ENCODE results near the gene ZNF576.
A peak's percentile ranks its signal among the peaks of the same experiment; 100 is the strongest.
"Not testable (repeated sequence)": the region's sequence is repeated elsewhere in the genome, so short reads cannot be mapped to it uniquely, and the experiment has no call there.

ZNF576 gene

DNA sequence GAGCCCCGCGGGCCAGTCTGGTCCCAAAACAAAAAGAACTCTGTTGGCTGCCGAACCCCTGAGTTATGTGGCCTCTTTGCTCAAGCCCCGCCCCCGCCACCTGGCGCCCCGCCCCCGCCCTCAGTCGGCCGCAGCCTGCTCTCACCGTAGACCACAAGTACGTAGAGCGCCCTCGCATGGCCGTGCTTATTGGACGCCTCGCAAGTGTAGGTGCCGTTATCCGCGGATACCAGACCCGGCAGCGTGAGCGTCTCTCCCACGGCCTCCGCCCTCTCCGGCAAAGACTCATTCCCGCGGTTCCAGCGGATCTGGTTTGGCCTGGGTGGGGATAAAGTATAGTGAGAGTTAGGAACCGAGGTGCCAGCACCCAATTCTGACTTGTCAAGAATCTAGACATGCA, 28.5 kb downstream of the ZNF576 start:
- peak; percentile 65 to 81 (median 72) for DNase-seq (ENCODE audit: low read depth in 4 of 4, low spot score in 1 of 4)

DNA sequence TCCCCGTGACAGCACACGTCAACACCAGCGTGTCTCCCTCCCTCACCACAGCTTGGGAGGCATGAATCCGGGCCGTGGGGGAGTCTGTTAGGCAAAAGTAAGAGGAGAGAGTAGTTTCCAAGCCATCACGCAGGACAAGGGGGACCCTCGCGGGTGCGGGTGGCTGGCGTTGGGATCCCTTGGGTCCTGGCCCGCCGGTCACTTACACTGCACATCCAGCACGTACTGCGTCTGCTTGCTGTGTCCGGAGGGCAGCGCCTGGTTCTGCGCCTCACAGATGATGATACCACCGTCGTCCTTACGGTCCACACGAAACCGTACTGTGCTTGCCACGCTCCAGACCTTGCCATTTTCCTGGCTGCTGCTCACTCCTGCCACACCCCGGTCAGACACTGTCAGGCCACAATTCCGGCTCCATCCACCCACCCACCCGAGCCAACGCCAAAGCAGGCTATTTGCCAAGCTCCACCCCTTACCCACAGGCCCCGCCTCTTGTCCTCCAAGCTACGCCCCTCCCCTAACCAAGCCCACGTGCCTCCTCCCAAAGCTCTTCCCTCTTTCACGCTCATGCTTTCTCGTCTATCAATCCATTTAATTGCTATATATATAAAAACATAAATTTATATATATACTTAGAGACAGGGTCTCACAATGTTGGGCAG, 29.7 kb downstream of the ZNF576 start:
- DNase-seq (ENCODE audit: low read depth in 4 of 4, low spot score in 1 of 4): no peak

DNA sequence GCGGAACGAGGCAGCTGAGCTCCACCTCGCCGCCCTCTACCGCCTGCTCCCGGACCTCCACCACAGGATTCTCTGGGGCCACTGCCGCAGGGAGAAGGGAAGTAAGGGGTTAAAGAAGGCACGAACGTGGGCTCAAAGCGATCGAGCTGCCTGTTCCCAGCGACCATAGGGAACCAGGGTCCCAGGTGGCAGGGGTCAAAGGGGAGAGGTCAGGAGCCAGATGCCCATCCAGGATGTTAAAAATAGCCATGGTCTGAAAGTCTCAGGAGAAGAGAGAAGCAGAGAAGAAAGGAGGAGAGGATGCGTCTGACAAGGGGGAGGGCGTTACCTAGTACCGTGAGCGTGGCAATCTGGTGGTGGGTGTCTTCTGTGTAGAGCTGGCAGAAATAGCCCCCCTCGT, 30.4 kb downstream of the ZNF576 start:
- no peak for DNase-seq (ENCODE audit: low read depth in 4 of 4, low spot score in 1 of 4)

DNA sequence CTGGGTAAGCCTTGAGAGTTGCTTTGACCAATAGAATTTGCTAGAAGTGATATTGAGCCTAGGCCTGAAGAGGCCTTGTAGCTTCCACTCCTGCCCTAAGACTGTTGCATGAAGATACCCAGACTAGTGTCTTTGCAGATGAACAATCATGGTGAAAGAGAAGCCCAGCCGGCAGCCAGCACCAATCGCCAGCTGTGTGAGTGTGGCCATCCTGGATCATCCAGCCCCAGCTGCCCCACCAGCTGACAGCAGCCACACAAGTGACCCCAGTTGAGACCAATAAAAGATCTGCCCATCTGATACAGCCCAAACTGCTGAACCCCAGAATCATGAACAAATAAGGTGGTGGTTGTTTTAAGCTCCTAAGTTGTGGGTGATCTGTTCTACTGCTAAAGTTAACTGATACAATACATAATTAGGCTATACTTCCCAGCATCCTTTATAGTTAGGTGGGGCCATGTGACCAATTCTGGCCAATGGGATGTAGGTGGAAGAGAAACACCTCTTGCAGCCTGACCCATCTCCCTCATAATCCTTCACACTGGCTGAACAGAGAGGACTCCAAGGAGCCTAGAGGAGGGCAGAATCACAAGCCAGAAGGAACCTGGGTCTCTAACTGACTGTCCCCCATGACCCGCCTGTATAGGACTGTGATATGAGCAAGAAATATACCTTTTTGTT, 32.4 kb downstream of the ZNF576 start:
- no peak for DNase-seq (ENCODE audit: low read depth in 4 of 4, low spot score in 1 of 4)

DNA sequence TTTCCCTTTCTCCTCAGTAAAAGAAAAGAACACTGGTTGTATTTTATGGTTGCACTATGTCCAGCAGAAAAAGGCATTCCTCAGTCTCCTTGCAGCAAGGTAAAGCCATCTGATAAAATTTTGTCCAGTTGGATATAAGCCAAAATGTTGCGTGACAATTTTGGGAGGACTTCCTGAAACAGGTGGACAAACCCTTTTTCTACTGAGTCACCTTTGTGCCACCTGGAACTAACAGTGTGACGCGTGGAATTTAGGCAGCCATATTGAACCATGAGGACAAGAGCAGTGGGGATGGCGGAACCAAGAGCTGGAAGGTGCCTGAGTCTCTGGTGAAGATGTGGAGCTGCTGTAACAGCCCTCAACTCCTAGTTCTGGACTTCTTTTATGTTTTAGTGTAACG, 35.1 kb downstream of the ZNF576 start:
- no peak for DNase-seq (ENCODE audit: low read depth in 4 of 4, low spot score in 1 of 4)

DNA sequence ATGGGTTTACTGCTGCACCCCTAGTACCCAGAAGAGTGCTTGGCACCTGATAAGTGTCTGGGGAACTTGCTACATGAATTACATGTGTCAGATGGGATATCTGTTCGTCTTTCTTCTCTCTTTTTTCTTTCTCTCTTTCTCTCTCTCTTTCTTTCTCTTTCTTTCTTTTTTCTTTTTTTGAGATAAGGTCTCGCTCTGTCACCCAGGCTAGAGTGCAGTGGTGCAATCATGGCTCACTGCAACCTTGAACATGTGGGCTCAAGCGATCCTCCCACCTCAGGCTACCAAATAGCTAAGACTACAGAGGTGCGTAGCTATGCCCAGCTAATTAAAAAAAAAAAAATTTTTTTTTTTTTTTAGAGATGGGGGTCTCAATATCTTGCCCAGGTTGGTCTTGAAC, 37.1 kb downstream of the ZNF576 start:
- no peak for DNase-seq (ENCODE audit: low read depth in 4 of 4, low spot score in 1 of 4)

DNA sequence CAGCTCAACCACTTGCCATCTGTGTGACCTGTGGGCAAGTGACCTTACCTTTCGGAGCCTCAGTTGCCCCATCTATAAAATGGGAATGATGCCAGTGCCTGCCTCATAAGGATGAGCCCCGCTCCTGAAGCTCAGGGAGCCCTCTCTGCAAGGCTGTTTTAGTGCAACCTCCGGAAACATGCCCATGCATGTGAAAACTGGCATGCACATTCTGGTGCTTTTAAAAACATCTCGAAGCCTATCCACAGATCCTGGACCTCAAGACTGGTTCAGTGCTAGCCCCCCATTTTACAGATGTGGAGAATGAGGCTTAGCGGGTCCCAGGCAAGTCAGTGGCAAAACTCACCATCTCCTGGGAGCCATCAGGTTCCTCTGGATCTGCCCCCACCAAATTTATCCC, 37.7 kb downstream of the ZNF576 start:
- DNase-seq (ENCODE audit: low read depth in 4 of 4, low spot score in 1 of 4): no peak

DNA sequence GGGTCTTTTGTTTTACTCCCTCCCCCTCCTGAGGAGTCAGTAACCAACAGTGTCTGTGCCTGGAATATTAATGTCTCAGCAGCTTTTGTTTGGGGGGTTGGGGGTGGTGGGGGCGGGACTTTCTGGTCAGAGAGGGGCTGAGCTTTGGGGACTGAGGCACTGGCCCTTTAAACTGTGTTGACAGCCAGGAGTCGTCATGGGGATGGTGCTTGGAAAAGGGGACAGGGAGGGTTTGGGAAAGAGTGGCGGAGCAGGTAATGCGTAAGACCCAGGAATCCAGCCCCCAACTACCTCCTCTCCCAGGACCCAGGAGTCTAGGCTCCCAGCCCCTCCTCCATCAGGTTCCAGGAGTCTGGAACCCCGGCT, 38.1 kb downstream of the ZNF576 start:
- no peak for DNase-seq (ENCODE audit: low read depth in 4 of 4, low spot score in 1 of 4)

DNA sequence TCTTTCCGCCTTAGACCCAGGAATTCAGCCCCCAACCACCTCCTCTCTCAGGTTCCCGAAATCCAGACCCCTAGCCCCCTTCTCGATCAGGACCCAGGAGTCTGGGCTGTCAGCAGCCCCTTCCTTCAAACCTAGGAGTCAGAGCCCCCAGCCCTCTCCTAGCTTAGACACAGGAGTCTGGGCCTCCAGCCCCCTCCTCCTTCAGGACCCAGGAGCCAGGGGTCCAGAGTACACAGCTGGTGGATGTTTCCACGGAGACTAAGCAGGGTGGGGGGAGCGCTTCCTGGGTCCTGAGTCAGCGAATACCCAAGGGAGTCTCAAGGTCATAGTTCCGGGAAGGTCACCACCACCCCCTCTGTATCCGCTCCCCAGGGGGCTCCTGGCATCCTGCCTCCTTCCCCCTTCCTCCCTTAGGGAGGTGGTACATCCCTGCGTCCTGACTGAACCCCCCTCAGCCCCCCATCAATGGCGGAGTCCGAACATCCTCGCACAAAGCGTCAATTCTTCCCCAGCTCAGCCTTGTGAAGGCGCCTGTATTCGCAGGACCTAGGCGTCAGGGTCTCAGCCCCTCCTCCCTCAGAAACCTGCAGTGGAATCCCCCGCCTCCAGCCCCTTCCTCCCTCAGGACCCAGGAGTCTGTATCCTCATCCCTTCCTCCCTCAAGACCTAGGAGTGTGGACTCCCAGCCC, 38.6 kb downstream of the ZNF576 start:
- no peak for DNase-seq (ENCODE audit: low read depth in 4 of 4, low spot score in 1 of 4)

DNA sequence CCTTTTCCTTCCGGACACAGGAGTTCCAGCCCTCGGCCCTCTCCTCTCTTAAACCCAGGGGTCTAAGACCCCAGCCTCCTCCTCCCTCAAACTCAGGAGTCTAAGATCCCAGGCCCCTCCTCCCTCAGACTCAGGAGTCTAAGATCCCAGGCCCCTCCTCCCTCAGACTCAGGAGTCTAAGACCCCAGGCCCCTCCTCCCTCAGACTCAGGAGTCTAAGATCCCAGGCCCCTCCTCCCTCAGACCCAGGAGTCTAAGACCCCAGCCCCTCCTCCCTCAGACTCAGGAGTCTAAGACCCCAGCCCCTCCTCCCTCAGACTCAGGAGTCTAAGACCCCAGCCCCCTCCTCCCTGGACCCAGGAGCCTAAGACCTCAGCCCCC, 39.2 kb downstream of the ZNF576 start:
- DNase-seq (ENCODE audit: low read depth in 4 of 4, low spot score in 1 of 4): not testable (repeated sequence)

DNA sequence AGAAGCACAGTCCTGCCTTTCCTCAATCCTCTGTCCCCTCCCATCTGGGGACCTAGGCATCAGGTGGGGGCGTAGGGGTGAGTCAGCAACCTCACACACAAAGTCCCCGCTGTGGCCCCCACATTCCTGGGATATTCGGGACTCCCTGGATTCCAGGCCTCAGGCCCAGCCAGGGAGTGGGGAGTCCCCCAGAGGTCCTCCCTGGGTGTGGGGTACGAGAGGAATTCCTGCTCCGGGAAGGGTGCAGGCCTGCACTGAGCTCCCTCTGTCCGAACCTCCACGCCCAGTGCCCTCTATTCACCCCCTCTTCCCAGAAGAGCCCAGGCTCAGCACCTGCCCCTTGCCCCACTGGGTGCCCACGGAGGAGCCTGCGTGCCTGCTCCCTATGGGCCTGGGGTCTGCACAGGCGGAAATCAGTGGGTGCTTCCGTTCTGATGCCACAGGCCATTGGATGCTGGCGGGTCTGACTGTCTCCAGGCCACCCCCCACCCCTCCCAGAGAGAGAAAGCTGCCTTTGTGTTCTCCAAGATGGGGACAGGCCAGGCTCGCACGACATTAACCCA, 39.8 kb downstream of the ZNF576 start:
- DNase-seq (ENCODE audit: low read depth in 4 of 4, low spot score in 1 of 4): no peak

DNA sequence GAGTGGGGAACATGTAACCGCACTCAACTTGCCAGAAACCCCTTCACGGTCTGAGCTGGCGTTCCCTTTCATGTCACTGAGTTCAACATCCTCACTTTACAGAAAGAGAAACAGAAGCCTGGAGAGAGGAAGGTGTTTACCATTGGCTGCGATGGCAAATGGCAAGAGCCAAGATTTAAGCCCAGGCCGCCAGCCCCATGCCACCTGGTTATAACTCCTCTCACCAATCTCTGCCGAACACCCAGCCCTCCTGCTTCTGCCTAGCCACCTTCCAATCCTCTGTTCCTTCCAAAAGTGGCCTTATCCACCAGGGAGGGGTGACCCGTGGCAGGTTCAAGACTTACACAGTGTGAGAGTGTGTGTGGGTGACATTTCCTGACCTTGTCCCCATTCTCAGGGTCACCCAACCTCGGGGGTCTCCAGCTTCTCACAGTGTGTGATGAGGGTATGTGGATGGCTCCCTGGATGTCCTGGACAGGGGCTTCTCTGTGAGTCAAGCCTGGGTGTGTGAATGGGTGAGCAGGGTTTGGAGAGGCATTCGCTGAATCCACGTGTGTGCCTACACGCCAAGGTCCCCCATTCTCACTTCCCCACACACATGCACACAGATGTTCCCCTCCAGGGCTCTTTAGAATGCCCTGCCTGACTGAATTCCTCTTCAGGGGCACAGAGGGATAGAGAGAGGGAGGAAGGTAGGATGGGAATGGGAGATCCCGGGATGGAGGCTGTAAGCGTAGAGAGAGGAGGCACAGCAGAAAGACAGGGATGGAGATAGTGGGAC, 42.0 kb downstream of the ZNF576 start:
- no peak for DNase-seq (ENCODE audit: low read depth in 4 of 4, low spot score in 1 of 4)

DNA sequence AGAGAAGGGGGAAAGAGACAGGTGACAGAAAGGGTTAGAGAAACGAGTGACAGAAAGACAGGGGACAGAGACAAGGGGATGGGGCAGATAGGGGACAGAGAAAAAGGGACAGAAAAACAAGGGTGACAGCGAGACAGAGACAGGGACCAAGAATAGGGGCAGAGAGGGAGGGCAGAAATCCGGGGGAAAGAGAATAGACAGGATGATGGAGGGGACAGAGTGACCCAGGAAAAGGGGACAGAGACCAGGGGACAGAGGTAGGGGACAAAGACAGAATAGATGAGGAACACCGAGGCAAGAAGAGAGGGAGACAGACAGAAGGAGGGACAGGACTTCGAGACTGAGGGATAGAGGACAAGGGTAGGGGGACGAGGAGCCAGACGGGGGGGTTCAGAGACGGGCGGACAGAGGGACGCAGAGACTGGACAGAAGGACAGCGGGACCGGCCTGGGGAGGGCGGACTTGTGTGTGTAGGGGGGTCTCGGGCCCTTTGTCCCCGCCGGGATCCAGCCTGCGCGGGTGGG, 42.7 kb downstream of the ZNF576 start:
- no peak for DNase-seq (ENCODE audit: low read depth in 4 of 4, low spot score in 1 of 4)

DNA sequence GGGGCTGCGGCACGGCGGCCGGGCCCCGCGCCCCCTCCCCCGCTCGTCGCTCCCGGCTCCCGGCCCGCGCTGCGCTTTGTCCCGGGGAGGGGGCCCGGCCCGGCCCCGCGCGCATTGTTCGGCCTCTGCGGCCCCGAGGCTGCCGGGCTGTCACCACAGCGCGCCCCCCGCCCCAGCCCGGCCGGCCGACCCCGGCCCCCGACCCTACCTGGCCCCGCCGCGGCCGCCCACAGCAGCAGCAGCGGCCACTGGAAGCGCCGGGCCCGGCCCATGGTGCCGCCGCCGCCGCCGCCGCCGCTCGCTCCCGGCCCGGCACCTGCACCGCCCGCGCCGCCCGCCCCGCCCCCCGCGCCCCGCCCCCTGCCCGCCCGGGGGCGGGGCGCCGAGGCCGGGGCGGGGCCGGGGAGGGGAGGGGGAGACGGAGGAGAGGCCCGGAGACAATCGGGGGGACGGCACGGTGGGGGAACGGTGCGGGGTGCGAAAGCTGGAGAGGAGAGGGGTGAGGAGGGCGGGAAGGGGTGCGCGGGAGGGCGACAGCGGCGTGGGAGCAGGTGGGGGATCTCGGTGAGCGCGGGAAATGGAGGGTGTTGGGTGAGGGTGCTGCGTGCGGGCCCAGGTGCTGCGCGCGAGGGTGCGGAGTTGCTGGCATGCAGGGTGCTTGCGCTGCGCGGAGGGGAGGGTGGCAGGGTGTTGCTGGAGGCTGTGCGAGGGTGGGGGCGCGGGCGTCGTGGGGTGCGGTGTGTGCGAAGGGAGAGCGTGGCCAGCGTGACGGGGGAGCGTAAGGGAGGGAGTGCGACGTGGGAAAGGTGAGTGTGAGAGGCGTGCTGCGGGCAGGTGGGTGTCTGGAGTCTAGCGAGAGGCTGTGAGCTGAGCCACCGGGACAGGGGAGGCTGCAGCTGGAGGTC, 43.4 kb downstream of the ZNF576 start, which contains the start of gene CADM4:
Gene CADM4 (minus strand): TSS at position 332 of the 905 bp plus-strand sequence. CDS start 60 bp downstream, at position 272.
- peak in 3 of 4 experiments; percentile 7 to 44 (median 19) for DNase-seq (ENCODE audit: low read depth in 4 of 4, low spot score in 1 of 4)

DNA sequence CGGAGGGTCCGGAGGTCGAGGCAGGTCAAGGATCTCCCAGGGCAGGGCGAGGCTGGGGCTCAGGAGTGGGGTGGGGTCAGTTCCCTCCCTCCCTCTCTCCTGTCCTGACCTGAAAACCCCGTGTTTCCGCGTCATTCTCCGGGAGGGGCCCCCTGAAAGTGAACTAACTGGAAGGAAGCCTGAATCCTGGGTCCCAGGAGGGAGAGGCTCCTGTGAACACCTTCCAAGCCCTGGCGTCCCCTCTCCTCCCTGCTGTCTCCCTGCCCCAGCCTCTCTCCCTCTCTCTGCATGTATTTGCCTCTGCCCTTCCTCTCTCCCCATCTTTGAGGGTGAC, 44.0 kb downstream of the ZNF576 start:
- no peak for DNase-seq (ENCODE audit: low read depth in 4 of 4, low spot score in 1 of 4)

DNA sequence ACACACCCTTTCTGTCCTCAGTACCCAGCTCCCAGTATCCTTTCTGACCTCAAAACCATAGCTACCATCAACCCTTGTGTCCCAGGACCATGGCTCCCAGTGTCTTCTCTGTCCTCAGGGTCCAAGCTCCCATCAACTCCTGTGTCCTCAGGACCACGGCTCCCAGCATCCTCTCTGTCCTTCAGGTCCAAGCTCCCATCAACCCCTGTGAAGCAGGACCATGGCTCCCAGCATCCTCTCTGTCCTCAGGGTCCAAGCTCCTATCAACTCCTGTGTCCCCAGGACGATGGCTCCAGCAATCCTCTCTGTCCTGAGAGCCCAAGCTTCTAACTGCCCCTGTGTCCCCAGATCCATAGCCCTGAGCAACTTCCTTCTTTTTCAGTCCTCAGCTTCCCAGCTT, 44.9 kb downstream of the ZNF576 start:
- no peak for DNase-seq (ENCODE audit: low read depth in 4 of 4, low spot score in 1 of 4)

DNA sequence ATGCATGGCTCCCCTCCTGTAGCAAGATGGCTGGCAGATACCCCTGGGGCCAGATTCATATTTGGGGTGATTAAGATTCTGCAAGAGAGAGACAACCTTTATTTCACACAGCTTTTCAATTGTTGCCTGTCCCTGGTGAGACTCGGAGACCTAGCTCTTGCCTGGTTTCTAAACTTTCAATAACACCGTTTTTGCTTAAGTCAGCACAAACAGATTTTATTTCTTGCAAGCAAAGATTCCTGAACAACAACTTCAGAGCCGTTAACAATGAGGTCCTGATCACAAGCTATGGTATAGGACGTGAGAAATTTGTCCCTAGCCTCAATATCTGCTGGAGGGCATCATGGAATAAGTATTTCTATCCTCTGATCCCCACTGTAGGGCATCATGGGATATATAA, 46.1 kb downstream of the ZNF576 start:
- no peak for DNase-seq (ENCODE audit: low read depth in 4 of 4, low spot score in 1 of 4)

DNA sequence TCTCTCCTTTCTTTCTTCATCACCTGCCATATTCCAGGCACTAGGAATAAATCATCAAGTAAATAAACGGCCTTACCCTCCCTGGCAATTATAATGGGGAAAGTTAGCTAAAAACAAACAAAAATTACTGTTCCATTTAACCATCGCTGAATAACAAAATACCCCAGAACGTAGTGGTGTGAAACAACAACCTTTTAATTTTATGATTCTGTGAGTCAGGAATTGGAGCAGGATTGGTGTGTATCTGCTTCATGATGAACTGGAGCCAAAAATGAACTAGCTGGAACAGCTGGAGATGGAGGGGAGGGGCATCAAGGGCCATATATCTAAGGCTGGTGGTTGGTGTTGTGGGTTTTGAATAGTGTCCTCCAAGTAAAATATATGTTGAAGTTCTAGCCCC, 46.9 kb downstream of the ZNF576 start:
- no peak for DNase-seq (ENCODE audit: low read depth in 4 of 4, low spot score in 1 of 4)

DNA sequence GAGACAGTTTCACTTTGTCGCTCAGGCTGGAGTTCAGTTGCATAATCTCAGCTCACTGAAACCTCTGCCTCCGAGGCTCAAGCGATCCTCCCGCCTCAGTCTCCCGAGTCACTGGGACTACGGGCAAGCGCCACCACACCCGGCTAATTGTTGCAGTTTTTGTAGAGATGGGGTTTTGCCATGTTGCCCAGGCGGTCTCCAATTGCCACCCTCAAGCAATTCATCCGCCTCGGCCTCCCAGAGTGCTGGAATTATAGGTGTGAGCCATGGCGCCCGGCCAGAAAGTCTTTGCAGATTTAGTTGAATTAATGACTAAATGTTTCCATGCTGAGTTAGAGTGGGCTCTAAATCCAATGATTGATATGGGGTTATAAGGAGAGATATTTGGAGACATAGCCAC, 47.8 kb downstream of the ZNF576 start:
- no peak for DNase-seq (ENCODE audit: low read depth in 4 of 4, low spot score in 1 of 4)

DNA sequence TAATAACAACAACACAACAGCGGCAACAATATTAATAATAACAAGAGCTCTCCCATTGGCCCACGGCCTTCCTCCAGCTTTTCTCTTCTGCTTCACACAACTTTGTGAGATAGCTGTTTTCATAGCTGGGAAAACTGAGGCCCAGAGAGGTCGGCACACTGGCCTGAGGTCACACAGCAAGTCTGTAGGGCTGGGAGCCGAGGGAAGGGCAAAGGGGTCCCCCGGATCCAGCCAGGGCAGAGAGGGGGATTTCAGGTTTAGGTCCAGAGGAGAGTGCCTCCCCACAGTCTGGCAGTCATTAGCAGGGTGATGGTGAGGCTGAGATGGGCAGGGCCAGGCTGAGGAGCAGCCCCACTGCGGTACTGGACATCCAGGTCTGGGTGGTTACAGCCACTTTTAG, 52.2 kb downstream of the ZNF576 start:
- no peak for DNase-seq (ENCODE audit: low read depth in 4 of 4, low spot score in 1 of 4)
